ENCODE results near the gene BPIFB1. TPM values are rescaled to one million over a fixed set of nuclear protein-coding genes. Genes with fewer than 3 reads are reported as not detected.

BPIFB1 gene
- total RNA-seq, 1 experiment from 2014 or later, result not detected

GRCh38 chr20:33338467-33339258 is 55.6 kb downstream of the BPIFB1 start:
- H3K27ac Mint-ChIP-seq (ENCODE audit: low read depth, unreplicated experiment), result no peak overlapping the region
- H3K27me3 Mint-ChIP-seq (ENCODE audit: insufficient read depth, unreplicated experiment), result peaks cover 11% of the 10 kb centered on the region
- TF ChIP-seq CTCF (IDR thresholded peaks at IDR 0.05; ENCODE audit: unreplicated experiment), result no peak
- H3K4me3 Mint-ChIP-seq (ENCODE audit: unreplicated experiment), result no peak overlapping the region
- no TSS peak for BruUV-seq (replicated peaks)
- CTCF ChIA-PET, result no interaction called here
- intact Hi-C loops (cut with micrococcal nuclease), result no loop called here
- H3K9me3 Mint-ChIP-seq (ENCODE audit: unreplicated experiment), result no peaks in the 10 kb centered on the region
- POLR2A ChIA-PET, result interaction anchor here (0.6 kb wide), 1 partner anchor 80 kb away, joined by 3 read pairs; no protein-coding TSS in a partner anchor
- no peak for DNase-seq (ENCODE audit: unreplicated experiment)
- no peaks in the 10 kb centered on the region for H3K4me1 Mint-ChIP-seq (ENCODE audit: insufficient read depth, unreplicated experiment)
- no peaks in the 10 kb centered on the region for H3K36me3 Mint-ChIP-seq (ENCODE audit: insufficient read depth, unreplicated experiment)

GRCh38 chr20:33339515-33340058 is 56.6 kb downstream of the BPIFB1 start:
- H3K36me3 Mint-ChIP-seq (ENCODE audit: insufficient read depth, unreplicated experiment), result no peaks in the 10 kb centered on the region
- no peak for TF ChIP-seq CTCF (IDR thresholded peaks at IDR 0.05; ENCODE audit: unreplicated experiment)
- peaks cover 2% of the 10 kb centered on the region for H3K27me3 Mint-ChIP-seq (ENCODE audit: insufficient read depth, unreplicated experiment)
- H3K4me1 Mint-ChIP-seq (ENCODE audit: insufficient read depth, unreplicated experiment), result no peaks in the 10 kb centered on the region
- H3K27ac Mint-ChIP-seq (ENCODE audit: low read depth, unreplicated experiment), result no peak overlapping the region
- no TSS peak for BruUV-seq (replicated peaks)
- no peak overlapping the region for H3K4me3 Mint-ChIP-seq (ENCODE audit: unreplicated experiment)
- no peaks in the 10 kb centered on the region for H3K9me3 Mint-ChIP-seq (ENCODE audit: unreplicated experiment)
- POLR2A ChIA-PET, result interaction anchor here (0.6 kb wide), 1 partner anchor 79 kb away, joined by 3 read pairs; no protein-coding TSS in a partner anchor
- CTCF ChIA-PET, result no interaction called here
- intact Hi-C loops (cut with micrococcal nuclease), result no loop called here
- DNase-seq (ENCODE audit: unreplicated experiment), result no peak

- DNase-seq (ENCODE audit: unreplicated experiment), result no peak
- no peaks in the 10 kb centered on the region for H3K36me3 Mint-ChIP-seq (ENCODE audit: insufficient read depth, unreplicated experiment)
- BruUV-seq (replicated peaks), result no TSS peak
- H3K27me3 Mint-ChIP-seq (ENCODE audit: insufficient read depth, unreplicated experiment), result no peaks in the 10 kb centered on the region
- ChIA-PET POLR2A (no interaction called here), CTCF (no interaction called here)
- no peaks in the 10 kb centered on the region for H3K4me1 Mint-ChIP-seq (ENCODE audit: insufficient read depth, unreplicated experiment)
- no peaks in the 10 kb centered on the region for H3K9me3 Mint-ChIP-seq (ENCODE audit: unreplicated experiment)
- no peak overlapping the region for H3K27ac Mint-ChIP-seq (ENCODE audit: low read depth, unreplicated experiment)
- H3K4me3 Mint-ChIP-seq (ENCODE audit: unreplicated experiment), result no peak overlapping the region
- TF ChIP-seq CTCF (IDR thresholded peaks at IDR 0.05; ENCODE audit: unreplicated experiment), result no peak
- intact Hi-C loops (cut with micrococcal nuclease), result no loop called here
These were observed 60.5 kb downstream of the BPIFB1 start for GRCh38 chr20:33343521-33343920.

GRCh38 chr20:33345342-33345741 is 62.3 kb downstream of the BPIFB1 start:
- CTCF ChIA-PET, result interaction anchor here (0.6 kb wide), 1 partner anchor 603 kb away, joined by 3 read pairs; no protein-coding TSS in a partner anchor
- BruUV-seq (replicated peaks), result no TSS peak

More at GRCh38 chr20:33345342-33345741, 62.3 kb downstream of the BPIFB1 start:
- TF ChIP-seq CTCF (IDR thresholded peaks at IDR 0.05; ENCODE audit: unreplicated experiment), result no peak
- Mint-ChIP-seq H3K9me3 (ENCODE audit: unreplicated experiment) (no peaks in the 10 kb centered on the region), H3K27me3 (ENCODE audit: insufficient read depth, unreplicated experiment) (no peaks in the 10 kb centered on the region), H3K4me1 (ENCODE audit: insufficient read depth, unreplicated experiment) (no peaks in the 10 kb centered on the region), H3K27ac (ENCODE audit: low read depth, unreplicated experiment) (no peak overlapping the region), H3K36me3 (ENCODE audit: insufficient read depth, unreplicated experiment) (peaks cover 5% of the 10 kb centered on the region), H3K4me3 (ENCODE audit: unreplicated experiment) (no peak overlapping the region)
- POLR2A ChIA-PET, result no interaction called here
- no peak for DNase-seq (ENCODE audit: unreplicated experiment)
- intact Hi-C loops (cut with micrococcal nuclease), result no loop called here
